ENCODE measurements around the gene ARID4B. TPM values are rescaled to one million over a fixed set of nuclear protein-coding genes. Genes with fewer than 3 reads are reported as not detected.

ARID4B gene
- total RNA-seq, 2 donors from 2014 or later: 65.5 to 68.4 TPM

GRCh38 chr1:235304549-235305451 lies 23.2 kb downstream of the ARID4B start:
- Mint-ChIP-seq H3K27me3 (ENCODE audit: low read depth) (no peaks in the 10 kb centered on the region), H3K9me3 (no peaks in the 10 kb centered on the region), H3K36me3 (ENCODE audit: insufficient read depth in 2 of 2) (peaks cover 0 to 2% of the 10 kb centered on the region in 2 donors), H3K27ac (peak overlapping the region; percentile 94), H3K4me1 (ENCODE audit: low read depth) (peaks cover 65% of the 10 kb centered on the region), H3K4me3 (peak overlapping the region; percentile 65 to 73)
- DNase-seq (no peak), ATAC-seq (replicated peaks in 1 of 2) (peak; percentile 57 to 68)

- H3K36me3 Mint-ChIP-seq (ENCODE audit: insufficient read depth in 2 of 2): peaks cover 0 to 7% of the 10 kb centered on the region in 2 donors
- H3K9me3 Mint-ChIP-seq: no peaks in the 10 kb centered on the region
- no peak for ATAC-seq (replicated peaks in 1 of 2)
- peaks cover 79% of the 10 kb centered on the region for H3K4me1 Mint-ChIP-seq (ENCODE audit: low read depth)
- H3K4me3 Mint-ChIP-seq: no peak overlapping the region
- DNase-seq: no peak
- H3K27me3 Mint-ChIP-seq (ENCODE audit: low read depth): no peaks in the 10 kb centered on the region
- H3K27ac Mint-ChIP-seq: peak overlapping the region; percentile 42
Observed at GRCh38 chr1:235302143-235302542, 25.8 kb downstream of the ARID4B start.

DNA sequence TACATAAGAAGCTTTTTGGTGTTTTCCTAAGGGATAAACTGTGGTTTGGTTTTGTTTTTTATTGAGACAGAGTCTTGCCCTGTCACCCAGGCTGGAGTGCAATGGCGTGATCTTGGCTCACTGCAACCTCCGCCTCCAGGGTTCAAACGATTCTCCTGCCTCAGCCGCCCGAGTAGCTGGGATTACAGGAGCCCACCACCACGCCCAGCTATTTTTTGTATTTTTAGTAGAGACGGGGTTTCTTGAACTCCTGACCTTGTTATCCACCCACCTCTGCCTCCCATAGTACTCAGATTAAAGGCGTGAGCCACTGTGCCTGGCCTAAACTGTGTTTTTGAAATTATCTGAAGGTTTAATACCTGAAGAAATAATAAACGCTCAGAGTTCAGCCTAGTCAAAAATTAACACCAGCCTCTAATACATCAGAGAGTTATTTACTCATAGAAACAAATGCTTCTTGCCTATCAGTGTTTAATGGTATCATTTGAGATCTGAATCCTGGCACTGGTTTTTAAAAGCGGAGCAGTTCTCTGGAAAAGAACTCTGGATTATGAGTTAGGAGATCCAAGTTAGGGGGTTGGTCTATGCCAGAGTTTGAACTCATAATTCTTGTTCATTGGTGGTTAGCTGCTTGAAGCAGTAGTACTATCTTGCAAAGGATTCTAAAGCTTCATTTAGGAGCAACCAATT lies 28.7 kb downstream of the ARID4B start:
- peak overlapping the region; percentile 52 to 77 for H3K4me3 Mint-ChIP-seq
- peaks cover 0 to 13% of the 10 kb centered on the region in 2 donors for H3K36me3 Mint-ChIP-seq (ENCODE audit: insufficient read depth in 2 of 2)
- H3K27ac Mint-ChIP-seq: peak overlapping the region; percentile 91
- H3K27me3 Mint-ChIP-seq (ENCODE audit: low read depth): no peaks in the 10 kb centered on the region
- ATAC-seq (replicated peaks in 1 of 2) (no peak), DNase-seq (no peak)
- H3K9me3 Mint-ChIP-seq: no peaks in the 10 kb centered on the region
- H3K4me1 Mint-ChIP-seq (ENCODE audit: low read depth): peaks cover 76% of the 10 kb centered on the region

- ATAC-seq (replicated peaks in 1 of 2) (peak; percentile 30 to 47), DNase-seq (no peak)
- Mint-ChIP-seq H3K36me3 (ENCODE audit: insufficient read depth in 2 of 2) (peaks cover 0 to 13% of the 10 kb centered on the region in 2 donors), H3K4me3 (peak overlapping the region; percentile 13 to 77), H3K4me1 (ENCODE audit: low read depth) (peaks cover 71% of the 10 kb centered on the region), H3K9me3 (no peaks in the 10 kb centered on the region), H3K27ac (peak overlapping the region; percentile 91), H3K27me3 (ENCODE audit: low read depth) (no peaks in the 10 kb centered on the region)
Observed at GRCh38 chr1:235298758-235299157, 29.2 kb downstream of the ARID4B start.

DNA sequence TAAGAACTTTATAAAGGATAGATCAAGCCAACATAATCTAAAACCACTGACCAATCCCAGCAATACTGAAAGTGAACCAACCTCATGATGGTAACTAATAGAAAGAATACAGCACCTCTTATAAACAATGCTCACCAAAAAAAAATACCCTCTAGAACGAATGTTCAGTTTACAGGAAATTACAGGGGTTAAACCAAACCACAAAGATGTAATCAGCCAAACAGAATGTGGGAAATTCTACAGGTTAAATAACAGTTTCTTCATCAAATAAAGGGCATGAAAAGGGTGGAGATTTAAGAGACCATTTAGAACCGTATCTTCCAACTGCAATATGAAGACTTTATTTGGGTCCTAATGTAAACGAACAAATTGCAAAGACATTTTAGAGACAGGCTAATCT lies 30.4 kb downstream of the ARID4B start:
- H3K27ac Mint-ChIP-seq: peak overlapping the region; percentile 93
- H3K27me3 Mint-ChIP-seq (ENCODE audit: low read depth): no peaks in the 10 kb centered on the region
- H3K4me1 Mint-ChIP-seq (ENCODE audit: low read depth): peaks cover 59% of the 10 kb centered on the region
- H3K9me3 Mint-ChIP-seq: no peaks in the 10 kb centered on the region
- DNase-seq: peak in 1 of 2 donors; percentile 22
- ATAC-seq (replicated peaks in 1 of 2): peak; percentile 84
- H3K36me3 Mint-ChIP-seq (ENCODE audit: insufficient read depth in 2 of 2): peaks cover 0 to 11% of the 10 kb centered on the region in 2 donors
- H3K4me3 Mint-ChIP-seq: peak overlapping the region; percentile 81 to 94

GRCh38 chr1:235296729-235297128 lies 31.2 kb downstream of the ARID4B start:
- no peak for ATAC-seq (replicated peaks in 1 of 2)
- Mint-ChIP-seq H3K36me3 (ENCODE audit: insufficient read depth in 2 of 2) (peaks cover 0 to 11% of the 10 kb centered on the region in 2 donors), H3K4me3 (peak overlapping the region; percentile 29 to 94), H3K4me1 (ENCODE audit: low read depth) (peaks cover 59% of the 10 kb centered on the region), H3K27ac (peak overlapping the region; percentile 89), H3K27me3 (ENCODE audit: low read depth) (no peaks in the 10 kb centered on the region), H3K9me3 (no peaks in the 10 kb centered on the region)
- DNase-seq: no peak

DNA sequence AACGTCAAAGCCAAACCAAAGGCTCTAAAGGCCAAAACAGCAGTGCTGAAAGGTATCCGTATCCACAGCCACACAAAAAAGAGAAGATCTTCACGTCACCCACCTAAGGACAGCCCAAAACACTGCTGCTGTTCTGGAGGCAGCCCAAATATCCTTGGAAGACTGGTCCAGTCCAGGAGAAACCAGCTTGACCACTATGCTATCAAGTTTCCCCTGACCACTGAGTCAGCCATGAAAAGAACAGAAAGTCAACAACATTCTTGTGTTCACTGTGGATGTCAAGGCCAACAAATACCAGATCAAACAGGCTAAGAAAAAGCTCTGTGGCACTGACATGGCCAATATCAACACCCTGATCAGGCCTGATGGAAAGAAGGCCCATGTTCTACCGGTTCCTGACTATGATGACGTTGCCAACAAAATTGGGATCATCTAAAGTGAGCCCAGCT lies 32.1 kb downstream of the ARID4B start:
- Mint-ChIP-seq H3K9me3 (no peaks in the 10 kb centered on the region), H3K36me3 (ENCODE audit: insufficient read depth in 2 of 2) (peaks cover 0 to 11% of the 10 kb centered on the region in 2 donors), H3K4me3 (no peak overlapping the region), H3K27ac (peak overlapping the region; percentile 72), H3K4me1 (ENCODE audit: low read depth) (peaks cover 59% of the 10 kb centered on the region), H3K27me3 (ENCODE audit: low read depth) (no peaks in the 10 kb centered on the region)
- ATAC-seq (replicated peaks in 1 of 2) (no peak), DNase-seq (no peak)

DNA sequence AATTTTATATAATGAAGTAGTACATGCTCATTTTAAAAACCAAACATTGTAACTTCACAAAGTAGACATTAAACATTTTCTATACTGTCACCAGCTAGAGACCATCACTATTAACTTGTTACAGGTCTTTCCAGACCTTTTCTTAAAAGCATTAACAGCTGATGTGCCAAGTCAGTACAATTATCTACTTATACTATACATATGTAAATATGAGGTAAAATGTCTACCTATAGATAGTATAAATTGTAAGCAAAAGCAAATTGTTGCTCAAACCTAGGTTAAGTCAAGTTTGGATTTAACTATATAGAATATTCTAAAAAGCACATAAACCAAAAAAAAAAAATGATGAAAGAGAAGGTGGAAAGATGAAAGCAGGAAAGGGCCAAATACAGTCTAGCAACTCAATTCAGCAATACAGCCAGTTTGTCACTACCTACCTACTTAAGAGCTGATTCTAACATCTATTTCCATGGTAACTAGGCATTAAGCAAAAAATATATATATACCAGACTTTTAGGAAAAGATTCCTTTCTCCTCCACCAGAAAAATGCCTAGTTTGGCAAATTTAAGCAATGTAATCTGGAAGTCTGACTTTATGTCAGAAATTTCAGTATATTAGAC lies 34.5 kb downstream of the ARID4B start:
- ATAC-seq (replicated peaks in 1 of 2) (no peak), DNase-seq (no peak)
- Mint-ChIP-seq H3K9me3 (no peaks in the 10 kb centered on the region), H3K27ac (peak overlapping the region; percentile 91), H3K4me3 (no peak overlapping the region), H3K27me3 (ENCODE audit: low read depth) (no peaks in the 10 kb centered on the region), H3K36me3 (ENCODE audit: insufficient read depth in 2 of 2) (peaks cover 0 to 11% of the 10 kb centered on the region in 2 donors), H3K4me1 (ENCODE audit: low read depth) (peaks cover 49% of the 10 kb centered on the region)

GRCh38 chr1:235292790-235293189 lies 35.2 kb downstream of the ARID4B start:
- DNase-seq (no peak), ATAC-seq (replicated peaks in 1 of 2) (no peak)
- Mint-ChIP-seq H3K36me3 (ENCODE audit: insufficient read depth in 2 of 2) (peaks cover 0 to 9% of the 10 kb centered on the region in 2 donors), H3K27me3 (ENCODE audit: low read depth) (no peaks in the 10 kb centered on the region), H3K9me3 (no peaks in the 10 kb centered on the region), H3K27ac (peak overlapping the region; percentile 67), H3K4me1 (ENCODE audit: low read depth) (peaks cover 50% of the 10 kb centered on the region), H3K4me3 (no peak overlapping the region)

GRCh38 chr1:235291599-235292091 lies 36.3 kb downstream of the ARID4B start:
- peaks cover 50% of the 10 kb centered on the region for H3K4me1 Mint-ChIP-seq (ENCODE audit: low read depth)
- no peak overlapping the region for H3K4me3 Mint-ChIP-seq
- no peaks in the 10 kb centered on the region for H3K27me3 Mint-ChIP-seq (ENCODE audit: low read depth)
- DNase-seq (no peak), ATAC-seq (replicated peaks in 1 of 2) (no peak)
- peaks cover 0 to 3% of the 10 kb centered on the region in 2 donors for H3K36me3 Mint-ChIP-seq (ENCODE audit: insufficient read depth in 2 of 2)
- no peak overlapping the region for H3K27ac Mint-ChIP-seq
- H3K9me3 Mint-ChIP-seq: no peaks in the 10 kb centered on the region

GRCh38 chr1:235290740-235291502 lies 37.1 kb downstream of the ARID4B start:
- H3K27ac Mint-ChIP-seq: no peak overlapping the region

More at GRCh38 chr1:235290740-235291502, 37.1 kb downstream of the ARID4B start:
- Mint-ChIP-seq H3K27me3 (ENCODE audit: low read depth) (no peaks in the 10 kb centered on the region), H3K4me1 (ENCODE audit: low read depth) (peaks cover 52% of the 10 kb centered on the region), H3K36me3 (ENCODE audit: insufficient read depth in 2 of 2) (peaks cover 0 to 3% of the 10 kb centered on the region in 2 donors), H3K9me3 (no peaks in the 10 kb centered on the region), H3K4me3 (no peak overlapping the region)
- no peak for DNase-seq
- no peak for ATAC-seq (replicated peaks in 1 of 2)

Data from activated T-cell treated with anti-CD3 and anti-CD28 coated beads, Interleukin-2, amount 50 U/mL, for 72 hours (primary cell).